ENCODE data around the gene CFAP100.

DNA sequence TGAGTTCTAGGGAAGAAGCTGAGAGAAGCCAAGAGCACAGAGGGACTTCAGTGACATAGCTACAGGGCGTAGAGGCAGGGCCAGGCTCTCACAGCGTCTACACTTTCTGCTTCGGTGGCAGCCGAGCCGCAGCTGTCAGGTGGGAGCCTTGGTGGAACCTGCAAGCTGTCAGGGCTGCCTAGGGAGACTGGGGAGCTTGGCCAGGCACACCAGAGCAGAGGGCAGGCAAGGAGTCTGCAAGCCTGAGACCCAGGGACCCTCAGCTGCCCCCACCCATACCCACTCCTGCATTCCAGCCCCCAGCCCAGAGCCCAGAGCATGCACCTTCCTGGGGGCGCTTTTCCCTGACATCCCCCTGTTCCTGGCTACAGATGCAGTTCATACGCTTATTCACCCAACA is 24.1 kb upstream of the CFAP100 start:
- TF ChIP-seq CTCF (IDR thresholded peaks at IDR 0.05): no peak
- no peak for TF ChIP-seq ZFX (IDR thresholded peaks at IDR 0.05; ENCODE audit: borderline replicate concordance)
